Endothelial cell of umbilical vein (primary cell): ENCODE data around the gene OR10A2.

Source experiments
- CTCF ChIP-seq, 2 donors: IDR thresholded peaks; 1 replicate in 1 of 2; 2 replicates in 1 of 2; pipeline ENCODE4 v1.5.1; 2011; ENCODE audit warnings: low read length in 2 of 2, mild to moderate bottlenecking in 2 of 2, moderate library complexity in 2 of 2, control low read depth in 1 of 2, inconsistent platforms in 1 of 2, low read depth in 1 of 2; ENCODE audit not compliant: insufficient read depth in 1 of 2; ENCODE audit errors: extremely low read depth in 1 of 2
- EZH2 ChIP-seq: IDR thresholded peaks from 2 replicates; pipeline ENCODE4 v1.6.1; 2012; ENCODE audit warnings: borderline replicate concordance, low read depth, mild to moderate bottlenecking, moderate library complexity, low read length, inconsistent platforms; ENCODE audit not compliant: severe bottlenecking
- FOS ChIP-seq: IDR thresholded peaks from 2 replicates; pipeline ENCODE4 v1.6.1; 2011; ENCODE audit warnings: mild to moderate bottlenecking, low read length, moderate library complexity, borderline replicate concordance; ENCODE audit not compliant: insufficient read depth
- GATA2 ChIP-seq: IDR thresholded peaks from 2 replicates; pipeline ENCODE4 v1.7.0; 2011; ENCODE audit warnings: low read depth, mild to moderate bottlenecking, moderate library complexity, mixed read lengths, low read length; ENCODE audit not compliant: insufficient read length, insufficient read depth
- JUN ChIP-seq: IDR thresholded peaks from 2 replicates; pipeline ENCODE4 v1.6.1; 2011; ENCODE audit warnings: borderline replicate concordance, low read depth; ENCODE audit not compliant: insufficient read length, insufficient read depth
- MAX ChIP-seq: IDR thresholded peaks from 2 replicates; pipeline ENCODE4 v1.6.1; 2011; ENCODE audit not compliant: insufficient read depth, insufficient read length
- MYC ChIP-seq: IDR thresholded peaks from one replicate; pipeline ENCODE4 v1.6.1; 2011; ENCODE audit warnings: mild to moderate bottlenecking, low read depth, low read length
- POLR2A ChIP-seq: IDR thresholded peaks from 2 replicates; pipeline ENCODE4 v1.6.1; 2012; ENCODE audit warnings: low read depth, mild to moderate bottlenecking, control low read depth, low read length
- POLR2AphosphoS5 ChIP-seq: IDR thresholded peaks from 2 replicates; pipeline ENCODE4 v1.6.1; 2012; ENCODE audit warnings: low read depth, mild to moderate bottlenecking, control low read depth, low read length, moderate library complexity; ENCODE audit not compliant: insufficient read depth

GRCh38 chr11:6844356-6844755 lies 18.5 kb upstream of the OR10A2 start:
- TF ChIP-seq POLR2A (no peak), MYC (no peak), CTCF (IDR thresholded peaks at IDR 0.05; ENCODE audit: extremely low read depth in 1 of 2, insufficient read depth in 1 of 2, low read depth in 1 of 2, low read length in 2 of 2) (no peak), POLR2AphosphoS5 (no peak), EZH2 (no peak), MAX (no peak), JUN (no peak), GATA2 (no peak), FOS (no peak)
